COLO668 (cell line): ENCODE results near the gene NSG1.
"Not testable (repeated sequence)": the region's sequence is repeated elsewhere in the genome, so short reads cannot be mapped to it uniquely, and the experiment has no call there.

Experiments used
- DNase-seq: peaks from one replicate; lab custom pipeline; 2025; ENCODE audit not compliant: unreplicated experiment; lab: John Stamatoyannopoulos, UW

Gene NSG1

GRCh38 chr4:4386736-4387392 lies at the start of gene NSG1:
TSS of gene NSG1 (plus strand) at chr4:4387102. CDS start at chr4:4387630, 528 bp downstream.
- DNase-seq, result peak; percentile 33

- no peak for DNase-seq
Observed at GRCh38 chr4:4338210-4339001, 48.5 kb upstream of the NSG1 start.

- no peak for DNase-seq
Observed at GRCh38 chr4:4339504-4340085, 47.3 kb upstream of the NSG1 start.

GRCh38 chr4:4341861-4342650 lies 44.8 kb upstream of the NSG1 start:
- no peak for DNase-seq

GRCh38 chr4:4343038-4343437 lies 43.9 kb upstream of the NSG1 start:
- DNase-seq, result no peak

- DNase-seq, result peak; percentile 17
Observed at GRCh38 chr4:4344915-4345527, 41.9 kb upstream of the NSG1 start.

GRCh38 chr4:4347585-4347984 lies 39.3 kb upstream of the NSG1 start:
- DNase-seq, result no peak

GRCh38 chr4:4348585-4348984 lies 38.3 kb upstream of the NSG1 start:
- not testable (repeated sequence) for DNase-seq

- DNase-seq, result no peak
Observed at GRCh38 chr4:4349867-4350266, 37.0 kb upstream of the NSG1 start.

- DNase-seq, result no peak
Observed at GRCh38 chr4:4350909-4351308, 36.0 kb upstream of the NSG1 start.

GRCh38 chr4:4355302-4355701 lies 31.6 kb upstream of the NSG1 start:
- DNase-seq, result no peak

- DNase-seq, result no peak
Observed at GRCh38 chr4:4356106-4357041, 30.5 kb upstream of the NSG1 start.

GRCh38 chr4:4358093-4358854 lies 28.6 kb upstream of the NSG1 start:
- no peak for DNase-seq

- DNase-seq, result no peak
Observed at GRCh38 chr4:4361883-4362282, 25.0 kb upstream of the NSG1 start.

GRCh38 chr4:4362991-4363697 lies 23.8 kb upstream of the NSG1 start:
- no peak for DNase-seq

GRCh38 chr4:4364061-4364460 lies 22.8 kb upstream of the NSG1 start:
- no peak for DNase-seq

- no peak for DNase-seq
Observed at GRCh38 chr4:4364486-4365208, 22.3 kb upstream of the NSG1 start.
